GM12878 (cell line): Measurements from ENCODE around the gene CAMTA1. TPM values are rescaled to one million over a fixed set of nuclear protein-coding genes. Genes with fewer than 3 reads are reported as not detected.
"Not testable (repeated sequence)": the region's sequence is repeated elsewhere in the genome, so short reads cannot be mapped to it uniquely, and the experiment has no call there.

Experiments
- ATAC-seq: fragments of 200-7000 bp; cut with Tn5 transposase; 3 replicates; pipeline ENCODE4 v1.9.1; 2020; ENCODE audit warnings: mild to moderate bottlenecking, moderate library complexity
- BruUV-seq: library from RNA; stranded (reverse); fragments of 400-500 nt; replicated peaks from 2 replicates; lab custom pipeline; 2021; lab: Mats Ljungman, UMichigan
- CTCF ChIA-PET: fragments of 300-600 bp; sonication (Branson Sonifier 250); formaldehyde crosslinking; extraction: SDS; loops from one replicate; lab custom pipeline; 2021; ENCODE audit warnings: inconsistent platforms; lab: Yijun Ruan, JAX
- POLR2A ChIA-PET: fragments of 350-600 bp; formaldehyde crosslinking; extraction: SDS; loops from one replicate; lab custom pipeline; 2021; ENCODE audit warnings: inconsistent platforms; lab: Charles Lee
- RAD21 ChIA-PET: fragments of 300-600 bp; sonication (Branson Sonifier 250); formaldehyde crosslinking; loops from one replicate; lab custom pipeline; 2023; ENCODE audit warnings: antibody characterized with exemption; ENCODE audit not compliant: unreplicated experiment; lab: Charles Lee
- SMC1A ChIA-PET: fragments of 300-600 bp; sonication (Branson Sonifier 250); formaldehyde crosslinking; loops from one replicate; lab custom pipeline; 2023; ENCODE audit not compliant: unreplicated experiment, uncharacterized antibody; lab: Charles Lee
- DNase-seq: peaks from one replicate; pipeline ENCODE4 v3.0.0-alpha.2; 2011; ENCODE audit warnings: low read depth, low spot score
- FAIRE-seq: peaks from 3 replicates; lab custom pipeline; 2011; peaks lifted over from hg19 to GRCh38; lab: Jason Lieb, UNC
- H2AFZ ChIP-seq: 2 replicates; pipeline ENCODE4 v1.6.0; 2011; ENCODE audit warnings: low read depth, low read length, control low read depth; ENCODE audit not compliant: control insufficient read depth
- H3K27ac ChIP-seq: 2 replicates; pipeline ENCODE4 v1.5.1; 2011; ENCODE audit warnings: control low read depth; ENCODE audit not compliant: control insufficient read depth, insufficient read depth
- H3K27me3 ChIP-seq, 2 experiments: replicated peaks in 1 of 2; 2 replicates each; pipeline versions ENCODE4 v1.6.0 to v1.6.1; 2011; ENCODE audit warnings: low read length in 1 of 2; ENCODE audit not compliant: control insufficient read depth in 2 of 2, insufficient read depth in 2 of 2
- H3K36me3 ChIP-seq, 2 experiments: 2 replicates each; pipeline ENCODE4 v1.5.1; 2011; ENCODE audit warnings: low read length in 1 of 2; ENCODE audit not compliant: control insufficient read depth in 2 of 2, insufficient read depth in 2 of 2
- H3K4me1 ChIP-seq: 2 replicates; pipeline ENCODE4 v1.6.1; 2011; ENCODE audit warnings: mild to moderate bottlenecking, low read length, moderate library complexity, mixed read lengths; ENCODE audit not compliant: control insufficient read depth, insufficient read depth
- H3K4me2 ChIP-seq: 2 replicates; pipeline ENCODE4 v1.6.0; 2011; ENCODE audit warnings: control low read depth; ENCODE audit not compliant: control insufficient read depth, insufficient read depth
- H3K4me3 ChIP-seq: fragments of 200-600 bp; sonication (generic); 2 replicates; pipeline ENCODE4 v1.5.1; 2016
- H3K79me2 ChIP-seq: 2 replicates; pipeline ENCODE4 v1.6.0; 2011; ENCODE audit warnings: low read length; ENCODE audit not compliant: control insufficient read depth, insufficient read depth
- H3K9ac ChIP-seq: 2 replicates; pipeline ENCODE4 v1.8.0; 2011; ENCODE audit warnings: low read length, control low read depth, mixed read lengths; ENCODE audit not compliant: control insufficient read depth, insufficient read depth
- H3K9me3 ChIP-seq: replicated peaks from 3 replicates; pipeline ENCODE4 v1.5.1; 2011; ENCODE audit warnings: mild to moderate bottlenecking, low read length; ENCODE audit not compliant: control insufficient read depth, insufficient read depth
- H4K20me1 ChIP-seq: 2 replicates; pipeline ENCODE4 v1.6.0; 2011; ENCODE audit not compliant: control insufficient read depth, insufficient read depth
- EZH2 ChIP-seq: IDR thresholded peaks from 2 replicates; pipeline ENCODE4 v1.6.1; 2012; ENCODE audit warnings: low read depth, mild to moderate bottlenecking, control low read depth, inconsistent platforms, low read length, borderline replicate concordance; ENCODE audit not compliant: control insufficient read depth
- IRF4 ChIP-seq: IDR thresholded peaks from 2 replicates; pipeline ENCODE4 v1.6.1; 2011; ENCODE audit warnings: low read depth, low read length
- MEF2A ChIP-seq: IDR thresholded peaks from 2 replicates; pipeline ENCODE4 v1.6.1; 2011; ENCODE audit warnings: low read depth, mild to moderate bottlenecking, low read length, moderate library complexity; ENCODE audit not compliant: insufficient read depth
- MYB ChIP-seq: fragments of 150-350 bp; IDR thresholded peaks from 2 replicates; pipeline ENCODE4 v1.6.1; 2014; ENCODE audit warnings: mild to moderate bottlenecking, low read depth, low read length, borderline replicate concordance
- RFX5 ChIP-seq: IDR thresholded peaks from 2 replicates; pipeline ENCODE4 v1.6.1; 2011; ENCODE audit warnings: low read depth, low read length, improper control_type of control experiment
- SMAD1 ChIP-seq: fragments of 450-650 bp; IDR thresholded peaks from 2 replicates; pipeline ENCODE4 v1.6.1; 2018; ENCODE audit warnings: mild to moderate bottlenecking, low read depth; ENCODE audit not compliant: partially characterized antibody
- SMC3 ChIP-seq: IDR thresholded peaks from 2 replicates; pipeline ENCODE4 v1.6.1; 2011; ENCODE audit warnings: low read length, improper control_type of control experiment, borderline replicate concordance
- SREBF1 ChIP-seq: IDR thresholded peaks from 2 replicates; pipeline ENCODE4 v1.6.1; 2012; ENCODE audit warnings: mild to moderate bottlenecking, low read length
- ZBTB4 ChIP-seq: fragments of 450-650 bp; formaldehyde crosslinking; IDR thresholded peaks from 2 replicates; pipeline ENCODE4 v1.4.0; 2022; ENCODE audit warnings: mild to moderate bottlenecking, moderate library complexity
- ZNF24 ChIP-seq: fragments of 450-650 bp; IDR thresholded peaks from 2 replicates; pipeline ENCODE4 v1.6.1; 2017; ENCODE audit warnings: antibody characterized with exemption, mild to moderate bottlenecking
- WGBS: methylation state at CpG from one replicate; pipeline ENCODE4 v1.1.6; 2016; ENCODE audit warnings: low lambda C conversion rate; ENCODE audit not compliant: insufficient replicate concordance, insufficient coverage; ENCODE audit errors: missing lambda C conversion rate; 5-methylcytosine and 5-hydroxymethylcytosine counted together
- in situ Hi-C: fragments of 300-500 bp; cut with MboI; formaldehyde crosslinking; loops from 9 replicates; pipeline ENCODE4 v1.14.3; 2018; ENCODE audit warnings: mixed read lengths
- intact Hi-C: fragments of 100-400 bp; cut with micrococcal nuclease; formaldehyde crosslinking; loops from one replicate; pipeline ENCODE4 v1.14.2; 2022; ENCODE audit not compliant: unreplicated experiment
- polyA plus RNA-seq, 11 experiments: library from polyadenylated mRNA; depleted of rRNA in 4 of 11; unstranded in 6 of 11; stranded (reverse) in 5 of 11; fragments of >200 nt; fragmentation: Nextera tagmentation in 4 of 11; fragmentation: Illumina TruSeq in 1 of 11; extraction: Ambion mirVana in 4 of 11; extraction: Trizol in 1 of 11; gene quantifications; 1 replicate in 1 of 11; 2 replicates in 10 of 11; pipeline versions ENCODE4 v1.2.1 to v1.2.3, GENCODE V29; 2011 to 2016; ENCODE audit warnings: inconsistent platforms in 2 of 11, missing spikeins in 2 of 11, low read depth in 1 of 11
- total RNA-seq, 4 experiments: library from RNA; depleted of rRNA in 3 of 4; stranded (reverse); fragments of >200 nt in 3 of 4; fragmentation: Illumina TruSeq in 1 of 4; extraction: Trizol in 1 of 4; gene quantifications; 2 replicates each; pipeline versions ENCODE4 v1.2.1 to v1.2.3, GENCODE V29; 2013 to 2021

The CAMTA1 gene
- total and polyA plus RNA-seq, 10 of the 15 experiments (the other 5 are each of a cell fraction or from before 2014, with no cell fraction given): 37.7 to 148 (median 76.4) TPM

GRCh38 chr1:7596126-7596965 lies 811.1 kb downstream of the CAMTA1 start:
- no peak for FAIRE-seq
- H3K27me3 ChIP-seq: peaks cover 0 to 2% of the 10 kb centered on the region in 2 experiments; a peak in 3 of 4 replicates
- no peak for TF ChIP-seq ZNF24
- no peak for TF ChIP-seq ZBTB4 (CRISPR knock-in tag)
- TF ChIP-seq SREBF1: no peak
- TF ChIP-seq MEF2A: no peak
- TF ChIP-seq EZH2: no peak
- TF ChIP-seq MYB: no peak
- no peak for TF ChIP-seq RFX5
- TF ChIP-seq SMAD1: no peak
- TF ChIP-seq SMC3: no peak
- no peak for TF ChIP-seq IRF4
- H3K79me2 ChIP-seq: no peaks in the 10 kb centered on the region
- no peak for DNase-seq
- ChIA-PET RAD21 (no interaction called here), CTCF (no interaction called here), SMC1A (no interaction called here), POLR2A (no interaction called here)
- no peak overlapping the region for H3K27ac ChIP-seq
- H3K4me1 ChIP-seq: no peaks in the 10 kb centered on the region
- WGBS: 1% methylated on average over 10 of the region's 10 CpGs
- in situ Hi-C loops (no loop called here), intact Hi-C loops (no loop called here)
- ATAC-seq: no peak
- no peak overlapping the region for H3K4me3 ChIP-seq
- no peak overlapping the region for H2AFZ ChIP-seq
- no peaks in the 10 kb centered on the region; the same call in 1 of the 2 replicates for H4K20me1 ChIP-seq
- no TSS peak for BruUV-seq
- H3K9me3 ChIP-seq: no peaks in the 10 kb centered on the region
- H3K9ac ChIP-seq: no peak overlapping the region
- H3K36me3 ChIP-seq: no peaks in the 10 kb centered on the region
- no peak overlapping the region for H3K4me2 ChIP-seq

- H3K79me2 ChIP-seq, H3K27me3 ChIP-seq, RAD21 ChIA-PET, H3K4me1 ChIP-seq, H3K9ac ChIP-seq, ATAC-seq, FAIRE-seq, H3K4me3 ChIP-seq, H2AFZ ChIP-seq, DNase-seq, H4K20me1 ChIP-seq, H3K36me3 ChIP-seq, H3K4me2 ChIP-seq, POLR2A ChIA-PET, H3K9me3 ChIP-seq, intact Hi-C loops, SMC1A ChIA-PET, BruUV-seq, H3K27ac ChIP-seq, in situ Hi-C loops, CTCF ChIA-PET: not testable (repeated sequence)
- WGBS: 43% methylated on average over 2 of the region's 3 CpGs
Measured at GRCh38 chr1:7598058-7598457, 812.8 kb downstream of the CAMTA1 start.
